K562 (cell line): Measurements from ENCODE around the gene MCM7. TPM values are rescaled to one million over a fixed set of nuclear protein-coding genes. Genes with fewer than 3 reads are reported as not detected.

ENCODE experiments used
- BRCA1 ChIP-seq, 2 experiments: fragments of 450-650 bp in 1 of 2; sonication (generic) in 1 of 2; formaldehyde crosslinking in 1 of 2; IDR thresholded peaks; 2 replicates each; pipeline versions ENCODE4 v1.5.0 to v1.6.1; 2017 to 2020; ENCODE audit warnings: mild to moderate bottlenecking in 1 of 2, missing genetic modification reagents in 1 of 2
- CTBP1 ChIP-seq: fragments of 450-650 bp; IDR thresholded peaks from 2 replicates; pipeline ENCODE4 v1.6.1; 2016; ENCODE audit warnings: borderline replicate concordance
- CTCF ChIP-seq, 3 experiments: IDR thresholded peaks in 2 of 3; conservative IDR thresholded peaks in 1 of 3; 2 replicates each; pipeline ENCODE4 v1.5.1; 2011 to 2012; ENCODE audit warnings: low read length in 3 of 3, mild to moderate bottlenecking in 3 of 3, control low read depth in 2 of 3, improper control_type of control experiment in 1 of 3, inconsistent platforms in 1 of 3, low read depth in 1 of 3, mixed read lengths in 1 of 3, moderate library complexity in 1 of 3; ENCODE audit not compliant: insufficient read depth in 2 of 3
- EZH2 ChIP-seq: IDR thresholded peaks from 2 replicates; pipeline ENCODE4 v1.6.1; 2012; ENCODE audit warnings: low read depth, mild to moderate bottlenecking, inconsistent platforms, low read length, borderline replicate concordance
- MAFF ChIP-seq: IDR thresholded peaks from 2 replicates; pipeline ENCODE4 v1.6.1; 2012; ENCODE audit warnings: low read length, improper control_type of control experiment
- MLX ChIP-seq, 2 experiments: fragments of 450-650 bp in 1 of 2; sonication (generic) in 1 of 2; formaldehyde crosslinking; conservative IDR thresholded peaks; 2 replicates each; pipeline versions ENCODE4 v1.4.0 to v1.8.1; 2020 to 2022; ENCODE audit warnings: mild to moderate bottlenecking in 1 of 2, missing genetic modification reagents in 1 of 2
- RBM22 ChIP-seq: fragments of 200-400 bp; formaldehyde crosslinking; IDR thresholded peaks from 2 replicates; pipeline ENCODE4 v1.6.1; 2018; ENCODE audit warnings: low read length, low read depth; ENCODE audit not compliant: poor library complexity, severe bottlenecking
- SREBF2 ChIP-seq: sonication (generic); formaldehyde crosslinking; IDR thresholded peaks from 2 replicates; pipeline ENCODE4 v1.4.0; 2020; ENCODE audit warnings: mild to moderate bottlenecking, missing genetic modification reagents
- TAL1 ChIP-seq: fragments of 450-650 bp; IDR thresholded peaks from 2 replicates; pipeline ENCODE4 v1.6.1; 2016; ENCODE audit warnings: mild to moderate bottlenecking
- ZFP36 ChIP-seq: fragments of 150-350 bp; IDR thresholded peaks from 2 replicates; pipeline ENCODE4 v1.6.1; 2018; ENCODE audit warnings: low read length, low read depth; ENCODE audit not compliant: partially characterized antibody
- ZNF318 ChIP-seq, 2 experiments: fragments of 450-650 bp; IDR thresholded peaks; 2 replicates each; pipeline ENCODE4 v1.6.1; 2016; ENCODE audit warnings: mild to moderate bottlenecking in 2 of 2, borderline replicate concordance in 1 of 2, low read depth in 1 of 2, moderate library complexity in 1 of 2
- ZNF592 ChIP-seq: fragments of 450-650 bp; IDR thresholded peaks from 2 replicates; pipeline ENCODE4 v1.6.1; 2017; ENCODE audit warnings: antibody characterized with exemption, mild to moderate bottlenecking
- ZNF830 ChIP-seq: fragments of 250-450 bp; sonication (Bioruptor Pico); IDR thresholded peaks from 2 replicates; pipeline ENCODE4 v1.5.0; 2021; ENCODE audit warnings: mild to moderate bottlenecking
- polyA plus RNA-seq, 8 experiments: library from polyadenylated mRNA; depleted of rRNA in 4 of 8; stranded (reverse) in 5 of 8; unstranded in 3 of 8; fragments of >200 nt; fragmentation: Nextera tagmentation in 2 of 8; fragmentation: Illumina TruSeq in 1 of 8; extraction: Ambion mirVana in 2 of 8; extraction: Trizol in 1 of 8; gene quantifications; 2 replicates each; pipeline versions ENCODE4 v1.2.1 to v1.2.3, GENCODE V29; 2011 to 2014; ENCODE audit warnings: inconsistent platforms in 1 of 8, missing spikeins in 1 of 8
- total RNA-seq, 7 experiments: library from RNA; depleted of rRNA in 6 of 7; stranded (reverse); fragments of >200 nt in 6 of 7; fragmentation: Illumina TruSeq in 2 of 7; extraction: Trizol in 2 of 7; gene quantifications; 2 replicates each; pipeline versions ENCODE4 v1.2.1 to v1.2.3, GENCODE V29; 2011 to 2021; ENCODE audit warnings: low replicate concordance in 1 of 7

The MCM7 gene
- total and polyA plus RNA-seq, 9 of the 15 experiments (the other 6 are each of a cell fraction or from before 2014, with no cell fraction given): 329 to 856 (median 437) TPM

- TF ChIP-seq ZNF592 (no peak), ZNF830 (CRISPR knock-in tag) (no peak), CTCF (IDR thresholded peaks at IDR 0.05 in 2 of 3, conservative IDR thresholded peaks at IDR 0.05 in 1 of 3; ENCODE audit: insufficient read depth in 2 of 3, low read depth in 1 of 3, low read length in 3 of 3) (no peak), MAFF (no peak), ZFP36 (no peak), TAL1 (no peak), CTBP1 (no peak), EZH2 (no peak), ZNF318 (IDR thresholded peaks at IDR 0.05; ENCODE audit: borderline replicate concordance in 1 of 2, low read depth in 1 of 2) (no peak), BRCA1 (IDR thresholded peaks at IDR 0.05) (no peak), BRCA1 (CRISPR knock-in tag; IDR thresholded peaks at IDR 0.05) (no peak), SREBF2 (no peak), MLX (CRISPR knock-in tag; conservative IDR thresholded peaks at IDR 0.05) (no peak), RBM22 (no peak)
Observed at GRCh38 chr7:100063376-100063775, 37.8 kb downstream of the MCM7 start (continued).
